Astrocyte of the spinal cord (primary cell): ENCODE results near the gene PRSS36.

ENCODE experiments used
- DNase-seq: peaks from one replicate; pipeline ENCODE4 v3.0.0; 2011; ENCODE audit warnings: low read depth, low spot score
- H3K4me3 ChIP-seq: 2 replicates; pipeline ENCODE4 v1.5.1; 2011; ENCODE audit warnings: low read depth, mild to moderate bottlenecking, low read length, moderate library complexity
- CTCF ChIP-seq: IDR thresholded peaks from 2 replicates; pipeline ENCODE4 v1.5.1; 2012; ENCODE audit warnings: low read depth, mild to moderate bottlenecking, low read length, inconsistent platforms
- in situ Hi-C: cut with HindIII; loops from 2 replicates; pipeline ENCODE4 v1.10.0; 2017; ENCODE audit warnings: low sequenced_read_pairs

Gene PRSS36

GRCh38 chr16:31127182-31127581 is 22.7 kb downstream of the PRSS36 start:
- no peak overlapping the region for H3K4me3 ChIP-seq
- no peak for TF ChIP-seq CTCF
- in situ Hi-C loops = no loop called here
- DNase-seq = no peak

DNA sequence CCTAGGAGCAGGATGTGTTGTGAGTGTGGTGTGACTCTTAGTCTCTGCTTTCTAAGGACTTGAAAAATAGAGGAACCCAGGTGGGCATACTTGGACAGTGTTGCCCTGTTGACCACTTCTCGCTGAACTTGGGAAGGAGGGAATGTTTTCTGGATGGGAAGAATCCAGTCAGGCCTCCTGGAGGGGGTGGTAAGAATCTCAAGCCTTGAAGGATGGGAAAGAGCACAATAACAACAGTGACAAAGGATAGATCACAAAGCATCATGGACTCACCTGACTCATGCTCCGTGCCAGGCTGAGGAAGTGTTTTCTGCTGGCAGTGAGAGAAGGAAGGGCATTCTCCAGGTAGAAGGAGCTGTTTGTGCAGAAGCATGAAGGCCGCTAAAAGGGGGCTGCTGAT is 24.0 kb downstream of the PRSS36 start:
- no peak for DNase-seq
- in situ Hi-C loops = no loop called here
- no peak overlapping the region for H3K4me3 ChIP-seq
- TF ChIP-seq CTCF = no peak

- TF ChIP-seq CTCF = no peak
- in situ Hi-C loops = no loop called here
- no peak overlapping the region for H3K4me3 ChIP-seq
- DNase-seq = no peak
Observed at GRCh38 chr16:31120129-31120528, 29.7 kb downstream of the PRSS36 start.

GRCh38 chr16:31118223-31119155 is 31.4 kb downstream of the PRSS36 start:
- no peak for TF ChIP-seq CTCF
- in situ Hi-C loops = no loop called here
- DNase-seq = peak; percentile 33
- H3K4me3 ChIP-seq = peak overlapping the region; percentile 63

DNA sequence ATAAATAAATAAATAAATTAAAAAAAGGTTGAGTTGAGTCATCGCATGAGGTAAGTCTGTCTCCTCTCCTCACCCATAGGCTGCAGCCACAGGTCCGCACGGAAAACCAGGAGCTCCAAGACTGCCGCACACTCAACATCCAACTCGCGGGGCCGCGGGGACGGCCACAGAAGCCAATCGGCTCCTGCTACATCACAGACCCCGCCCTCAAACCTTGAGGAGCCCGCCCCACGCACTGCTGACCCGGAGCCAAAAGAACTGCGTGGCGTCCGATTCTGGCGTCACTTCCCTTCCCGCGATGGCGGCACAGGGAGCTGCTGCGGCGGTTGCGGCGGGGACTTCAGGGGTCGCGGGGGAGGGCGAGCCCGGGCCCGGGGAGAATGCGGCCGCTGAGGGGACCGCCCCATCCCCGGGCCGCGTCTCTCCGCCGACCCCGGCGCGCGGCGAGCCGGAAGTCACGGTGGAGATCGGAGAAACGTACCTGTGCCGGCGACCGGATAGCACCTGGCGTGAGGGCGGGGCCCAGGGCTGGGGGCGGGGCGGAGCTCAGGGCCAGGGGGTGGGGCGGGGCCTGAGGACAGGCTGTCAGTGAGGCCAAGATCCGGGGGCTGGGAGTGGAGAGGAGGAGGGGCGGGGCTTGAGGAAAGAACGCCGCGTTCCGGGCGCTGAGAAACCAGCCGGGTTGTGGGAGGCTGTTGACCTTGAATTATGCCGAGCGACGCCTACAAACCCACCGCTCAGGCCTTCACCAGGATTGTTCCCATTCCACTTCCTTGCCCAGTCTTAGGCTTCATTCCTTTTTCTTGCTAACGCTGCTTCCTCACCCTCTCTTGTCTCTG is 32.3 kb downstream of the PRSS36 start, which contains the start of gene KAT8:
Gene KAT8 (plus strand): TSS at position 281 of the 839 bp plus-strand sequence. CDS start 18 bp downstream, at position 299.
- peak within 1 kb of the TSS; percentile 63 for H3K4me3 ChIP-seq
- TF ChIP-seq CTCF = no peak
- in situ Hi-C loops = no loop called here
- peak; percentile 99 for DNase-seq

DNA sequence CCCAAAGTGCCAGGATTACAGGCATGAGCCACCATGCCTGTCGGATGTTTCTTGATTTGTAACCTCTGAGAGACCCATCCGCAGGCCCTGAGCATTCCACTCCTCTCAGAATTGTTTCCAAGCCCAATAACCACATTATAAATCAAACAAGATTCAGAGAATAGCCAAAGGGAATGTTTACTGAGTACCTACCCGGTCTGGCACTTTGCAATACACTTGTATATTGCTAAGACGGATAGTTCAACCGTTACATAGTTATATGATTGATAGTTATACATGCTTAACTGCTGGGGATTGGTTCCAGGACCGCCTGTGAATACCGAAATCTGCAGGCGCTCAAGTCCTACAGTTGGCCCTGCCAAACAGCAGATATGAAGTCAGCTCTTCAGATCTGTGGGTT is 35.4 kb downstream of the PRSS36 start:
- TF ChIP-seq CTCF = no peak
- DNase-seq = no peak
- H3K4me3 ChIP-seq = no peak overlapping the region
- in situ Hi-C loops = no loop called here
